ENCODE data around the gene STIMATE. TPM values are rescaled to one million over a fixed set of nuclear protein-coding genes. Genes with fewer than 3 reads are reported as not detected.

STIMATE gene
- polyA plus RNA-seq, 1 of the 3 experiments (the other 2 are of a cell fraction): 9.3 TPM

DNA sequence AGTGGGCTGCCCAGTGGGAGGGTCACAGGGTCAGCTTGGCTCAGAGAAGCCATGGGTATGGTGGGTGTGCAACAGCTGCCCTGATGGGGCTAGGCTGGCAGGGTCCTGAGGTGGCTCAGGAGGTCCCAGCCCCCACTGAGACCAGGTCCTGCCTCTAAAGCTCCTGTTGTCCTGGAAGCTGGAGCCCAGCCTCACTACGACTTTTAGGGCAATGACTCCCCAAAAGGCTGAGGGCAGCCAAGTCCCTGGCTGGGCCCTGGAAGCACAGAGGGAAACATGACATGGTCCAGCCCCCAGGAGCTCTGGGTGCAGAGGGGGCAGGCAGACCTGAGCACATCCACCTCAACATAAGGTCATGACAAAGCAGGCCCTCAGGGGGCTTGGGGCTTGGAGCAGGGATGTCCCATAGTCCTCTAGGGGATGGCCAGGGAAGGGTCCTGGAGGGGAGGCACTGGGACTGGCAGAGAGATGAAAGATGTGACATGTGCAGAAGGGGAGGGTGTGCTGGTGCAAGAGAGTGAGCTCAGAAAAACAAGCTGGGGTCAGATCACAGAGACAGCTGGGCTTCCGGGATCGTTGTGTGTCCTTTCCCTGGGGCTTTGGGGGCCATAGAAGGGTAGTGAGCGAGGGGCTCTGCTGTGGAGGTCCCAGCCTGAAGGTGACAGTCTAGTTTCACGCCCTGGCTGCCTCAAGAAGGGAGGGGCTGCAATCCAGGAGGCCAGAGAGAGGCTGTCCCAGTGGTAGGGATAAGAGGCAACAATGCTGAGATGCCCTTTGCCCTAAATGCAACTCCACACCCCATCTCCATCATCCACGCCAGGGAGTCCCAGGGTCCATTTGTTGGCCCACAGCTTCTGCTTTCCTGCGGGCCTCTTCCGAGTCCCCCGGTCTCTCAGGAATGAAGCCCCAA lies 103.4 kb downstream of the STIMATE start:
- Histone ChIP-seq H3K9me2 (no peaks in the 10 kb centered on the region), H3K79me2 (ENCODE audit: insufficient read depth) (no peaks in the 10 kb centered on the region), H3K4me2 (no peak overlapping the region), H4K20me1 (ENCODE audit: insufficient read depth) (no peaks in the 10 kb centered on the region), H2AFZ (ENCODE audit: low read depth) (no peak overlapping the region), H3K4me3 (ENCODE audit: low read depth in 2 of 2, low read length in 1 of 2) (no peak overlapping the region), H3K27ac (ENCODE audit: low read depth in 2 of 2, low read length in 1 of 2) (no peak overlapping the region), H3K9ac (no peak overlapping the region), H3K36me3 (replicated peaks in 1 of 2; ENCODE audit: control insufficient read depth in 1 of 2, insufficient read depth in 2 of 2, low read length in 1 of 2) (no peaks in the 10 kb centered on the region), H3K27me3 (ENCODE audit: insufficient read depth) (no peaks in the 10 kb centered on the region), H3F3A (replicated peaks; ENCODE audit: insufficient read depth) (no peaks in the 10 kb centered on the region), H3K4me1 (ENCODE audit: control insufficient read depth in 1 of 2, insufficient read depth in 2 of 2, low read depth in 1 of 2, low read length in 1 of 2) (peaks cover 0 to 3% of the 10 kb centered on the region in 2 experiments; a peak in 1 of 4 replicates), H3K9me3 (no peaks in the 10 kb centered on the region)
- WGBS (ENCODE audit: low lambda C conversion rate): 72% methylated on average over 6 of the region's 9 CpGs
- DNase-seq: no peak
- ChIA-PET CTCF (interaction anchor here (0.6 to 1.4 kb wide), 2 partner anchors 27 to 35 kb away, joined by 3 to 4 read pairs; no protein-coding TSS in a partner anchor), POLR2A (no interaction called here)
- TF ChIP-seq SMC3 (IDR thresholded peaks at IDR 0.05; ENCODE audit: low read depth, low read length) (no peak), ELF1 (IDR thresholded peaks at IDR 0.05) (no peak), NFIC (IDR thresholded peaks at IDR 0.05; ENCODE audit: borderline replicate concordance) (no peak), FOXM1 (IDR thresholded peaks at IDR 0.05; ENCODE audit: low read depth) (no peak), EP300 (IDR thresholded peaks at IDR 0.05; ENCODE audit: borderline replicate concordance in 1 of 2, low read depth in 1 of 2, low read length in 1 of 2) (no peak), GATA2 (CRISPR knock-in tag; IDR thresholded peaks at IDR 0.05) (no peak), TCF12 (IDR thresholded peaks at IDR 0.05) (no peak)
- TF ChIP-seq, protein P1, sequence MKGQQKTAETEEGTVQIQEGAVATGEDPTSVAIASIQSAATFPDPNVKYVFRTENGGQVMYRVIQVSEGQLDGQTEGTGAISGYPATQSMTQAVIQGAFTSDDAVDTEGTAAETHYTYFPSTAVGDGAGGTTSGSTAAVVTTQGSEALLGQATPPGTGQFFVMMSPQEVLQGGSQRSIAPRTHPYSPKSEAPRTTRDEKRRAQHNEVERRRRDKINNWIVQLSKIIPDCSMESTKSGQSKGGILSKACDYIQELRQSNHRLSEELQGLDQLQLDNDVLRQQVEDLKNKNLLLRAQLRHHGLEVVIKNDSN (IDR thresholded peaks at IDR 0.05; ENCODE audit: borderline replicate concordance, low read depth): no peak
- TF ChIP-seq, protein P2, sequence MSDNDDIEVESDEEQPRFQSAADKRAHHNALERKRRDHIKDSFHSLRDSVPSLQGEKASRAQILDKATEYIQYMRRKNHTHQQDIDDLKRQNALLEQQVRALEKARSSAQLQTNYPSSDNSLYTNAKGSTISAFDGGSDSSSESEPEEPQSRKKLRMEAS (IDR thresholded peaks at IDR 0.05; ENCODE audit: low read depth): no peak
- TF ChIP-seq, protein P3, sequence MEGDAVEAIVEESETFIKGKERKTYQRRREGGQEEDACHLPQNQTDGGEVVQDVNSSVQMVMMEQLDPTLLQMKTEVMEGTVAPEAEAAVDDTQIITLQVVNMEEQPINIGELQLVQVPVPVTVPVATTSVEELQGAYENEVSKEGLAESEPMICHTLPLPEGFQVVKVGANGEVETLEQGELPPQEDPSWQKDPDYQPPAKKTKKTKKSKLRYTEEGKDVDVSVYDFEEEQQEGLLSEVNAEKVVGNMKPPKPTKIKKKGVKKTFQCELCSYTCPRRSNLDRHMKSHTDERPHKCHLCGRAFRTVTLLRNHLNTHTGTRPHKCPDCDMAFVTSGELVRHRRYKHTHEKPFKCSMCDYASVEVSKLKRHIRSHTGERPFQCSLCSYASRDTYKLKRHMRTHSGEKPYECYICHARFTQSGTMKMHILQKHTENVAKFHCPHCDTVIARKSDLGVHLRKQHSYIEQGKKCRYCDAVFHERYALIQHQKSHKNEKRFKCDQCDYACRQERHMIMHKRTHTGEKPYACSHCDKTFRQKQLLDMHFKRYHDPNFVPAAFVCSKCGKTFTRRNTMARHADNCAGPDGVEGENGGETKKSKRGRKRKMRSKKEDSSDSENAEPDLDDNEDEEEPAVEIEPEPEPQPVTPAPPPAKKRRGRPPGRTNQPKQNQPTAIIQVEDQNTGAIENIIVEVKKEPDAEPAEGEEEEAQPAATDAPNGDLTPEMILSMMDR (IDR thresholded peaks at IDR 0.05): no peak
- TF ChIP-seq, protein P4, sequence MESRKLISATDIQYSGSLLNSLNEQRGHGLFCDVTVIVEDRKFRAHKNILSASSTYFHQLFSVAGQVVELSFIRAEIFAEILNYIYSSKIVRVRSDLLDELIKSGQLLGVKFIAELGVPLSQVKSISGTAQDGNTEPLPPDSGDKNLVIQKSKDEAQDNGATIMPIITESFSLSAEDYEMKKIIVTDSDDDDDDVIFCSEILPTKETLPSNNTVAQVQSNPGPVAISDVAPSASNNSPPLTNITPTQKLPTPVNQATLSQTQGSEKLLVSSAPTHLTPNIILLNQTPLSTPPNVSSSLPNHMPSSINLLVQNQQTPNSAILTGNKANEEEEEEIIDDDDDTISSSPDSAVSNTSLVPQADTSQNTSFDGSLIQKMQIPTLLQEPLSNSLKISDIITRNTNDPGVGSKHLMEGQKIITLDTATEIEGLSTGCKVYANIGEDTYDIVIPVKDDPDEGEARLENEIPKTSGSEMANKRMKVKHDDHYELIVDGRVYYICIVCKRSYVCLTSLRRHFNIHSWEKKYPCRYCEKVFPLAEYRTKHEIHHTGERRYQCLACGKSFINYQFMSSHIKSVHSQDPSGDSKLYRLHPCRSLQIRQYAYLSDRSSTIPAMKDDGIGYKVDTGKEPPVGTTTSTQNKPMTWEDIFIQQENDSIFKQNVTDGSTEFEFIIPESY (IDR thresholded peaks at IDR 0.05; ENCODE audit: borderline replicate concordance, low read depth): no peak
